Measurements from ENCODE around the gene COL7A1. TPM values are rescaled to one million over a fixed set of nuclear protein-coding genes. Genes with fewer than 3 reads are reported as not detected.

COL7A1 gene
- total and polyA plus RNA-seq, 2 experiments from 2014 or later, result 4.0 to 7.9 TPM

GRCh38 chr3:48535578-48535977 is 59.6 kb downstream of the COL7A1 start:
- TF ChIP-seq ZNF114 (CRISPR knock-in tag; IDR thresholded peaks at IDR 0.05) (no peak), CTCF (conservative IDR thresholded peaks at IDR 0.05; ENCODE audit: low read depth in 2 of 2) (no peak), ZNF462 (CRISPR knock-in tag; IDR thresholded peaks at IDR 0.05) (no peak)
- no peaks in the 10 kb centered on the region for H3K4me1 ChIP-seq (ENCODE audit: insufficient read depth)
- H3K27ac ChIP-seq (ENCODE audit: low read depth), result no peak overlapping the region
- no peaks in the 10 kb centered on the region for H3K9me2 ChIP-seq (ENCODE audit: insufficient read depth)
- H3K36me3 Mint-ChIP-seq (ENCODE audit: low read depth), result peaks cover 23% of the 10 kb centered on the region
- no peaks in the 10 kb centered on the region for H3K4me1 Mint-ChIP-seq
- no peaks in the 10 kb centered on the region for H3K79me2 ChIP-seq (replicated peaks; ENCODE audit: insufficient read depth)
- ATAC-seq (no peak), DNase-seq (ENCODE audit: low spot score) (no peak)
- H3K9me3 Mint-ChIP-seq, result no peaks in the 10 kb centered on the region
- H3K4me3 Mint-ChIP-seq, result no peak overlapping the region
- no peak overlapping the region for H3K4me3 ChIP-seq
- H3K27me3 ChIP-seq (ENCODE audit: insufficient read depth), result no peaks in the 10 kb centered on the region
- no peak overlapping the region for H2AFZ ChIP-seq
- H3K4me2 ChIP-seq, result no peak overlapping the region
- peaks cover 4% of the 10 kb centered on the region; the same call in 1 of the 2 replicates for H3F3A ChIP-seq (replicated peaks; ENCODE audit: low read depth)
- no peaks in the 10 kb centered on the region; the same call in 1 of the 2 replicates for H4K20me1 ChIP-seq (replicated peaks; ENCODE audit: insufficient read depth)
- no peaks in the 10 kb centered on the region; the same call in 1 of the 2 replicates for H3K36me3 ChIP-seq (ENCODE audit: insufficient read depth)
- no peak overlapping the region for H3K27ac Mint-ChIP-seq
- H3K27me3 Mint-ChIP-seq (ENCODE audit: insufficient read depth, low read depth, poor library complexity), result peaks cover 2% of the 10 kb centered on the region

- Histone ChIP-seq H3K27ac (ENCODE audit: low read depth) (no peak overlapping the region), H3K9me2 (ENCODE audit: insufficient read depth) (no peaks in the 10 kb centered on the region), H4K20me1 (replicated peaks; ENCODE audit: insufficient read depth) (no peaks in the 10 kb centered on the region), H3K36me3 (ENCODE audit: insufficient read depth) (0 out of 2 replicates have a peak, but pooled peaks cover 3% of the 10 kb centered on the region), H2AFZ (no peak overlapping the region), H3K79me2 (replicated peaks; ENCODE audit: insufficient read depth) (no peaks in the 10 kb centered on the region), H3F3A (replicated peaks; ENCODE audit: low read depth) (peaks cover 8% of the 10 kb centered on the region; the same call in 1 of the 2 replicates), H3K4me2 (no peak overlapping the region), H3K4me1 (ENCODE audit: insufficient read depth) (no peaks in the 10 kb centered on the region), H3K27me3 (ENCODE audit: insufficient read depth) (no peaks in the 10 kb centered on the region), H3K4me3 (no peak overlapping the region)
- DNase-seq (ENCODE audit: low spot score) (no peak), ATAC-seq (no peak)
- Mint-ChIP-seq H3K4me1 (no peaks in the 10 kb centered on the region), H3K9me3 (no peaks in the 10 kb centered on the region), H3K27ac (no peak overlapping the region), H3K27me3 (ENCODE audit: insufficient read depth, low read depth, poor library complexity) (no peaks in the 10 kb centered on the region), H3K36me3 (ENCODE audit: low read depth) (peaks cover 17% of the 10 kb centered on the region), H3K4me3 (no peak overlapping the region)
- TF ChIP-seq EZH2phosphoT487 (IDR thresholded peaks at IDR 0.05; ENCODE audit: unreplicated experiment), result no peak
- no peak for TF ChIP-seq EZH2 (IDR thresholded peaks at IDR 0.05; ENCODE audit: low read depth, unreplicated experiment)
- no peak for TF ChIP-seq CREB1 (CRISPR knock-in tag; IDR thresholded peaks at IDR 0.05; ENCODE audit: low read depth)
- TF ChIP-seq STAT1 (IDR thresholded peaks at IDR 0.05; ENCODE audit: unreplicated experiment), result no peak
- no peak for TF ChIP-seq ZNF114 (CRISPR knock-in tag; IDR thresholded peaks at IDR 0.05)
- no peak for TF ChIP-seq NANOG (IDR thresholded peaks at IDR 0.05; ENCODE audit: borderline replicate concordance)
- TF ChIP-seq JUNB (IDR thresholded peaks at IDR 0.05; ENCODE audit: unreplicated experiment), result no peak
- TF ChIP-seq ZNF331 (CRISPR knock-in tag; IDR thresholded peaks at IDR 0.05; ENCODE audit: low read depth), result no peak
- TF ChIP-seq CTCF (conservative IDR thresholded peaks at IDR 0.05; ENCODE audit: low read depth in 2 of 2), result no peak
- TF ChIP-seq ETS1 (IDR thresholded peaks at IDR 0.05), result no peak
Measured at GRCh38 chr3:48532977-48533337, 62.2 kb downstream of the COL7A1 start.
